Uterus (tissue), 2 donors: ENCODE measurements around the gene CSH1.

Experiments
- CTCF ChIP-seq, 4 experiments: fragments of 200-600 bp in 2 of 4; fragments of 450-650 bp in 2 of 4; sonication (generic) in 2 of 4; IDR thresholded peaks; one replicate each; pipeline ENCODE4 v1.5.1; 2016 to 2019; ENCODE audit warnings: antibody characterized with exemption in 4 of 4, mild to moderate bottlenecking in 2 of 4, moderate library complexity in 1 of 4
- POLR2A ChIP-seq, 2 donors: fragments of 450-650 bp; IDR thresholded peaks; one replicate each; pipeline ENCODE4 v1.6.1; 2016; ENCODE audit warnings: antibody characterized with exemption in 2 of 2, mild to moderate bottlenecking in 1 of 2, moderate library complexity in 1 of 2

GRCh38 chr17:63929860-63930766 lies 33.7 kb upstream of the CSH1 start:
- TF ChIP-seq CTCF (IDR thresholded peaks at IDR 0.05) (no peak), POLR2A (IDR thresholded peaks at IDR 0.05) (no peak)
